ENCODE data around the gene TPRG1L. TPM values are rescaled to one million over a fixed set of nuclear protein-coding genes. Genes with fewer than 3 reads are reported as not detected.

Gene TPRG1L
- total RNA-seq, 2 donors from 2014 or later = 8.9 to 10.4 TPM

DNA sequence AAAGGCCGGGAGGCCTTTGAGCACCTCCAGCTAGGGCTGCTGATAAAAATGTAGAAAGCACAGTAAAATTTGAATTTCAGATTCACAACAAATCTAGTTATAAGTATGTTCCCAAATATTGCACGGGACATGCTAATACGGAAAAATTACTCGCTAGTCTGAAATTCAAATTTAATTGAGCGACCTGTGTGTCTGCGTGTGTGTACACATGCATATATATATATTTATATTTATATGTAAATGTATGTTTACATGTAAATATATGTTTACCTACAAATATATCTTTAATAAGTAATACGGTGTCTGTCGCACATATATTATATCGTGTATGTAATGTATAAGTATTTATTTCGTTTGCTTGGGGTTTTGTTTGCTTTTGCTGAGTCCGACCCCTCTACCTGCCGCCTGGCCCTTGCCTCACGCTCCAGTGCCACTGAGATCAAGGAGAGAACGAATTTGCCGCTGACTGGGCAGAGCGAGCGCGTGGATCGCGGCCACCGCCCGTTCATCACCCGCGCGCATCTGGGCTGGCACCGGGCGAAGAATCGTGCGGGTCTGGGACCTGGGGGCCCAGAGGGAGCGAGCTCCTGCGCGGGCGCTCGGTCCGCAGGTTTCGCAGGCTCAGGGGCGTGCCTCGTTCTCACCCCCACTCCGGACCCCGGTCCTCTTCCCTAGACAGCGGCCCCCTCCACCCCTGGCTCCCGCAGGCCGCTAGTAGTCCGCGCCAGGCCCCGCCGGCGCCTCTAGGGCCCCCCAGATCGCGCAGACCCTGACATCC, 25.6 kb downstream of the TPRG1L start:
- peaks cover 19% of the 10 kb centered on the region for H3K27me3 Mint-ChIP-seq
- peaks cover 30% of the 10 kb centered on the region for H3K36me3 Mint-ChIP-seq (ENCODE audit: low read depth)
- peaks cover 9% of the 10 kb centered on the region for H3K4me1 Mint-ChIP-seq
- H3K4me3 Mint-ChIP-seq = peak overlapping the region; percentile 76
- no peaks in the 10 kb centered on the region for H3K9me3 Mint-ChIP-seq
- no peak for ATAC-seq (replicated peaks)
- H3K27ac Mint-ChIP-seq = no peak overlapping the region

- no peaks in the 10 kb centered on the region for H3K9me3 Mint-ChIP-seq
- no peak for ATAC-seq (replicated peaks)
- H3K4me3 Mint-ChIP-seq = peak overlapping the region; percentile 76
- peaks cover 22% of the 10 kb centered on the region for H3K36me3 Mint-ChIP-seq (ENCODE audit: low read depth)
- no peak overlapping the region for H3K27ac Mint-ChIP-seq
- H3K4me1 Mint-ChIP-seq = peaks cover 9% of the 10 kb centered on the region
- H3K27me3 Mint-ChIP-seq = peaks cover 26% of the 10 kb centered on the region
Measured at GRCh38 chr1:3651026-3651929, 26.5 kb downstream of the TPRG1L start.

GRCh38 chr1:3651930-3652547, 27.2 kb downstream of the TPRG1L start, which contains the start of gene TP73:
TP73 (plus strand) TSS chr1:3652516; CDS start chr1:3682366, 29,850 bp downstream.
- H3K4me3 Mint-ChIP-seq = peak within 1 kb of the TSS; percentile 76
- H3K4me1 Mint-ChIP-seq = peaks cover 9% of the 10 kb centered on the region
- H3K9me3 Mint-ChIP-seq = no peaks in the 10 kb centered on the region
- peaks cover 26% of the 10 kb centered on the region for H3K27me3 Mint-ChIP-seq
- peaks cover 14% of the 10 kb centered on the region for H3K36me3 Mint-ChIP-seq (ENCODE audit: low read depth)
- no peak for ATAC-seq (replicated peaks)
- H3K27ac Mint-ChIP-seq = no peak within 1 kb of the TSS

DNA sequence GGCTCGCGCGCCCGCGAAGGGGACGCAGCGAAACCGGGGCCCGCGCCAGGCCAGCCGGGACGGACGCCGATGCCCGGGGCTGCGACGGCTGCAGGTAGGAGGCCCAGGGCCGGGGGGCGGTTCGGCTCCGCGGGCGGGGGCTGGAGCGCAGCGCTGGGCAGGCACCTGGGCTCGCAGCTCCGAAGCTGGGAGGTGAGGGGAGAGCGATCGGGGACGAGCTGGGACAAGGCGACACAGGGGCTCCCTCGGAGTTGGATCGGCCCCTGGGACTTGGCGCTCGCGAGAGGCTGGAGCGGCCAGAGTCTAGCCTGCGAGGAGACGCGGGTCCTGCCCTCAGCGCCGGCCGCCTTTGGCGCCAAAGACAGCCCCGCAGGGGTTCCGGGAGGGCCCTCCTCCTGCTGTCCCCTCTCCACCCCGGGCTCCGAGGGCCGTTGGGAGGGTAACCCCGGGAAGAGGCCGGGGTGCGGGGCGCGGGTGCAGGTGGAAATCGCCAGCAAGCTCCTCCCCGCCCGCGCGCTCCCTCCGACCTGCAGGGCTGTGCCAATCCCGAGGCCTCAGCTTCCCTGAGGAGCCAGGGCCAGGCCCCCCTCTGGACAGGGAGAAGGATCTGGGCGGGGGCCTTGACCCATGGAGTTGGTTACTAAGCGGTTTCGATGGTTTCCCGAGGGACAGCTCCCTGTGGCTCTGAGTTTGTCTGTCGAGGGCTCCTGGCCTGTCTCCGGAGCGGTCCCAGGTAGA, 27.9 kb downstream of the TPRG1L start:
- peaks cover 7% of the 10 kb centered on the region for H3K36me3 Mint-ChIP-seq (ENCODE audit: low read depth)
- peaks cover 7% of the 10 kb centered on the region for H3K4me1 Mint-ChIP-seq
- peaks cover 27% of the 10 kb centered on the region for H3K27me3 Mint-ChIP-seq
- no peaks in the 10 kb centered on the region for H3K9me3 Mint-ChIP-seq
- ATAC-seq (replicated peaks) = no peak
- no peak overlapping the region for H3K27ac Mint-ChIP-seq
- peak overlapping the region; percentile 37 for H3K4me3 Mint-ChIP-seq

DNA sequence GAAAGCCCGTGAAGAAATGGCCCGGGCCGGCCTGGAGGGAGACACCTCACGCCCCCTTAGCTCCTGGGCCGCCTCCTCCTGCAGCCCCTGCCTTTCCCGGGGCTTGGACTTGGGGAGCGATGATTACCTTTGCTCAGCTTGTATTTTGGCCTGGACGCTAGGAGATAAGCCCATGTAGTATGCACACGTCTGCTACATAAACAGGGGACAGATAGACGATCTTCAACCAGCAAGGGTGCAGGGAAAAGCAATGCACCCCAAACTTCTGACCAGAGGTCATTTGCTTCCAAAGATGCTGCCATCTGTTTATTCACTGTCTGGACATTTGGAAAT, 28.4 kb downstream of the TPRG1L start:
- H3K4me3 Mint-ChIP-seq = peak overlapping the region; percentile 37
- H3K36me3 Mint-ChIP-seq (ENCODE audit: low read depth) = peaks cover 2% of the 10 kb centered on the region
- no peak overlapping the region for H3K27ac Mint-ChIP-seq
- peaks cover 2% of the 10 kb centered on the region for H3K4me1 Mint-ChIP-seq
- peaks cover 32% of the 10 kb centered on the region for H3K27me3 Mint-ChIP-seq
- ATAC-seq (replicated peaks) = no peak
- H3K9me3 Mint-ChIP-seq = no peaks in the 10 kb centered on the region

DNA sequence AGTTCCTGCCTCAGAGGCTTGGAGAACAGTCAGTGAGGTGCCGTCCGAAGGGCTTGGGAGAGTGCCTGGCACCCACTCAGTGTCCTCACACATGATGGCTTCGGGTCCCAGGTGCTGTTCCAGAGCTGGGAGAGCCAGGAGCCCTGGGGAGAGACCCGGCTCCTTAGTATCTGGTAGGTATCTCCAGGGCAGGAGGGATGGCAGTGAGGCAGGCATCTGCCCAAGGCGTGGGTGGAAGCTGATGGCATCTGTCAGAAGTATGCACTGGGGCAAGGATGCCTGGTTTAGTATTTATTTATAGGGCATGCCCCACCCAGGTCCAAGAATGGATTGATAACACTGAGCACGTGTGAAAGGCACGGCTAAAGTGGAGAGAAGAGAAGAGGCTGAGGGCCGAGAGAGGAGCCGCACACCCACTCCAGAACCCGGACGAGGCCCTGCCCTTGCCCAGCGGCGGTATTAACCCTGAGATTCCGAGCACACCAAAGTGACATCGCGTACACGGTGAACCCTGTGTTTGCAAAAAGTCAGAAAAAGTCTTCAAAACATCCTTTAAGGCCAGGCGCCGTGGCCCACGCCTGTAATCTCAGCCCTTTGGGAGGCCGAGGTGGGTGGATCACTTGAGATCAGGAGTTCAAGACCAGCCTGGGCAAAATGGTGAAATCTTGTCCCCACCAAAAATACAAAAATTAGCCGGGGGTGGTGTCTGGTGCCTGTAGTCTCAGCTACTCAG, 29.9 kb downstream of the TPRG1L start:
- no peak overlapping the region for H3K27ac Mint-ChIP-seq
- no peaks in the 10 kb centered on the region for H3K4me1 Mint-ChIP-seq
- ATAC-seq (replicated peaks) = no peak
- H3K36me3 Mint-ChIP-seq (ENCODE audit: low read depth) = no peaks in the 10 kb centered on the region
- no peaks in the 10 kb centered on the region for H3K9me3 Mint-ChIP-seq
- H3K27me3 Mint-ChIP-seq = peaks cover 36% of the 10 kb centered on the region
- no peak overlapping the region for H3K4me3 Mint-ChIP-seq

DNA sequence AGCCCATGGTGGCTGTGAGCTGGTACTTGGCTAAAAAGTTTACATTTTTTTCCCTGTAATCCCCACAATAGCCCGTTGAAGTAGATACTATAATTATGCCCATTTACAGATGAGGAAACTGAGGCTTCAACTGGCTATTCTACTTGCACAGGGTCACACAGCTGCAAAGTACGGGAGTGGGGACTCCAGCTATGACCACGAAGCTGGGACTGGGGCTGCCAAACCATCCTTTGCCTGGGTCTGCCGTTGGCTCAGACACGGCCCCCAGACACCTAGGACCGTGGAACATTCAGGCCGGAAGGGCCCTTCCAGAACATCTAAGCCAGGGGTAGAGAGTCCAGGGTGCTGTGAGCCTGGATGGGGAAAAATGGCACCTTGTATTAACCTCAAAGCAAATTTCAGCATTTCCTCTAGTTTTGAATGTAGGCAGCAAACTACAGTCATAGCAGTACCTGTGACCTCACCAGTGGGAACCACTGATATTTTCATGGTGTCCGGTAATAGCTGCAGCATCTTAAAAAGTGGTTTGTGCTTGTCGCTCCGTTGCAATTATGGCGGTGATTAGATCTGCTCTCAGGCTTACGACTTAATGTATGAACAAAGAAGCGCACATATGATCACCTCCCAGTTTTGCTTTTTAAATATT, 31.8 kb downstream of the TPRG1L start:
- Mint-ChIP-seq H3K36me3 (ENCODE audit: low read depth) (no peaks in the 10 kb centered on the region), H3K27me3 (peaks cover 39% of the 10 kb centered on the region), H3K4me3 (no peak overlapping the region), H3K9me3 (no peaks in the 10 kb centered on the region), H3K27ac (no peak overlapping the region), H3K4me1 (no peaks in the 10 kb centered on the region)
- ATAC-seq (replicated peaks) = peak; percentile 78

DNA sequence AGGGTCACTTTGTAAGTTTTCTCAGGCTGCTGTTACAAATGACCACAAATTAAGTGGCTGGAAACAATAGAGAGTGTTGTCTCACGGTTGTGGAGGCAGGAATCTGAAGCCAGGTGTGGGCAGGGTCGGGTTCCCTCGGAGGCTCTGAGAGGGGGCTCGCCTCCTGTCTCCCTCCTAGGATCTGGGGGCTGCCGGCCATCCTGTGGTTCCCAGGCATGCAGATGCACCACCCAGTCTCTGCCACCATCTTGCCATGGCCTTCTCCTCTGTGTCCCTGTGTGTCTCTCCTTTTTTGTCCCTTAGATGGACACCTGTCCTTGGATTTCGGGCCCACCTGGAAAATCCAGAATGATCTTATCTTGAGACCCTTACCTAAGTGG, 32.3 kb downstream of the TPRG1L start:
- H3K36me3 Mint-ChIP-seq (ENCODE audit: low read depth) = no peaks in the 10 kb centered on the region
- peaks cover 41% of the 10 kb centered on the region for H3K27me3 Mint-ChIP-seq
- H3K9me3 Mint-ChIP-seq = no peaks in the 10 kb centered on the region
- no peaks in the 10 kb centered on the region for H3K4me1 Mint-ChIP-seq
- H3K4me3 Mint-ChIP-seq = no peak overlapping the region
- ATAC-seq (replicated peaks) = no peak
- H3K27ac Mint-ChIP-seq = no peak overlapping the region

- Mint-ChIP-seq H3K9me3 (no peaks in the 10 kb centered on the region), H3K27me3 (peaks cover 42% of the 10 kb centered on the region), H3K36me3 (ENCODE audit: low read depth) (no peaks in the 10 kb centered on the region), H3K4me1 (no peaks in the 10 kb centered on the region), H3K4me3 (no peak overlapping the region), H3K27ac (no peak overlapping the region)
- ATAC-seq (replicated peaks) = no peak
Measured at GRCh38 chr1:3657578-3658230, 32.9 kb downstream of the TPRG1L start.

GRCh38 chr1:3658231-3658615, 33.4 kb downstream of the TPRG1L start:
- H3K4me1 Mint-ChIP-seq = no peaks in the 10 kb centered on the region
- peaks cover 40% of the 10 kb centered on the region for H3K27me3 Mint-ChIP-seq
- no peaks in the 10 kb centered on the region for H3K9me3 Mint-ChIP-seq
- H3K36me3 Mint-ChIP-seq (ENCODE audit: low read depth) = no peaks in the 10 kb centered on the region
- ATAC-seq (replicated peaks) = no peak
- no peak overlapping the region for H3K4me3 Mint-ChIP-seq
- H3K27ac Mint-ChIP-seq = no peak overlapping the region

- Mint-ChIP-seq H3K36me3 (ENCODE audit: low read depth) (no peaks in the 10 kb centered on the region), H3K9me3 (no peaks in the 10 kb centered on the region), H3K27ac (no peak overlapping the region), H3K27me3 (peaks cover 32% of the 10 kb centered on the region), H3K4me1 (no peaks in the 10 kb centered on the region), H3K4me3 (no peak overlapping the region)
- ATAC-seq (replicated peaks) = no peak
Measured at GRCh38 chr1:3659093-3659492, 34.3 kb downstream of the TPRG1L start.

GRCh38 chr1:3660704-3661103, 35.9 kb downstream of the TPRG1L start:
- ATAC-seq (replicated peaks) = peak; percentile 54
- no peaks in the 10 kb centered on the region for H3K9me3 Mint-ChIP-seq
- H3K36me3 Mint-ChIP-seq (ENCODE audit: low read depth) = no peaks in the 10 kb centered on the region
- H3K4me1 Mint-ChIP-seq = no peaks in the 10 kb centered on the region
- no peak overlapping the region for H3K27ac Mint-ChIP-seq
- H3K27me3 Mint-ChIP-seq = peaks cover 20% of the 10 kb centered on the region
- no peak overlapping the region for H3K4me3 Mint-ChIP-seq

DNA sequence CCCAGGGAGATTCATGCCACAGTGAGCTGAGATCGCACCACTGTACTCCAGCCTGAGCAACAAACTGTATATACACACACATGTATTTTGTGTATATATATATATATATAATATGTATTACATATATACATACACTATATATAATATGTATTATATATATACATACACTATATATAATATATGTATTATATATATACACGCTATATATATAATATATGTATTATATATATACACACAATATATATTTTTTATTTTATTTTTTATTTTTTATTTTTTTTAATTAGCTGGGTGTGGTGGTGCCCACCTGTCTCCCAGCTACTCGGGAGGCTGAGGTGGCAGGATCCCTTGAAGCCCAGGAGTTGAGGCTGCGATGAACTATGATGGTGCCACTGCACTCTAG, 36.8 kb downstream of the TPRG1L start:
- Mint-ChIP-seq H3K4me3 (no peak overlapping the region), H3K27me3 (peaks cover 16% of the 10 kb centered on the region), H3K27ac (no peak overlapping the region), H3K36me3 (ENCODE audit: low read depth) (no peaks in the 10 kb centered on the region), H3K9me3 (no peaks in the 10 kb centered on the region), H3K4me1 (no peaks in the 10 kb centered on the region)
- no peak for ATAC-seq (replicated peaks)

Data from activated T-helper 17 cell treated with anti-CD3 and anti-CD28 coated beads, Interleukin-2, amount 50 U/mL, for 72 hours (primary cell).